HCT116 (cell line): Measurements from ENCODE around the gene ZNF316. TPM values are rescaled to one million over a fixed set of nuclear protein-coding genes. Genes with fewer than 3 reads are reported as not detected.

Experiments used
- ATAC-seq: fragments of 200-7000 bp; cut with Tn5 transposase; 2 replicates; pipeline ENCODE4 v1.9.1; 2020; ENCODE audit warnings: mild to moderate bottlenecking, moderate library complexity
- BruUV-seq: library from RNA; stranded (reverse); fragments of 400-500 nt; replicated peaks from 2 replicates; lab custom pipeline; 2021; lab: Mats Ljungman, UMichigan
- CTCF ChIA-PET: fragments of 300-600 bp; sonication (Branson Sonifier 250); formaldehyde crosslinking; loops from one replicate; lab custom pipeline; 2021; ENCODE audit warnings: antibody characterized with exemption; lab: Charles Lee
- POLR2A ChIA-PET: fragments of 300-600, 350-600 bp; sonication (Branson Sonifier 250); formaldehyde crosslinking; loops from one replicate; lab custom pipeline; 2021; ENCODE audit warnings: antibody characterized with exemption; lab: Charles Lee
- RAD21 ChIA-PET, 2 experiments: fragments of 300-600 bp; sonication (Branson Sonifier 250); formaldehyde crosslinking; loops; one replicate each; lab custom pipeline; 2023; ENCODE audit warnings: low total read pairs in 2 of 2; ENCODE audit not compliant: uncharacterized antibody in 2 of 2, unreplicated experiment in 2 of 2, low non-redundant PET in 1 of 2; lab: Charles Lee
- DNase-seq: peaks from one replicate; pipeline ENCODE4 v3.0.0-alpha.2; 2010; ENCODE audit warnings: low read depth, low spot score
- H2AFZ ChIP-seq: fragments of 200-600 bp; shearing (Covaris generic), sonication (generic); 2 replicates; pipeline ENCODE4 v1.6.1; 2017; ENCODE audit warnings: low read depth, mixed run types, mixed read lengths, antibody characterized with exemption, low read length; ENCODE audit not compliant: poor library complexity, severe bottlenecking
- H3K27ac ChIP-seq: 2 replicates; pipeline ENCODE4 v1.5.1; 2012; ENCODE audit warnings: low read depth, low read length
- H3K27me3 ChIP-seq: fragments of 200-600 bp; sonication (generic); 2 replicates; pipeline ENCODE4 v1.6.1; 2016; ENCODE audit warnings: mixed run types, low read length, mixed read lengths; ENCODE audit not compliant: insufficient read depth
- H3K36me3 ChIP-seq, 2 experiments: fragments of 200-500 bp in 1 of 2; fragments of 200-600 bp in 1 of 2; sonication (Bioruptor generic) in 1 of 2; sonication (generic) in 1 of 2; 2 replicates each; pipeline versions ENCODE4 v1.5.1 to v1.6.1; 2014 to 2016; ENCODE audit warnings: low read length in 2 of 2, inconsistent platforms in 1 of 2, mixed read lengths in 1 of 2, mixed run types in 1 of 2; ENCODE audit not compliant: insufficient read depth in 2 of 2, control insufficient read depth in 1 of 2
- H3K4me1 ChIP-seq, 2 experiments: fragments of 200-600 bp in 1 of 2; sonication (generic) in 1 of 2; 2 replicates each; pipeline versions ENCODE4 v1.5.1 to v1.6.1; 2012 to 2017; ENCODE audit warnings: low read length in 2 of 2, inconsistent platforms in 1 of 2, mild to moderate bottlenecking in 1 of 2, mixed read lengths in 1 of 2, mixed run types in 1 of 2, moderate library complexity in 1 of 2; ENCODE audit not compliant: insufficient read depth in 2 of 2, control insufficient read depth in 1 of 2
- H3K4me2 ChIP-seq: fragments of 200-600 bp; sonication (generic); 2 replicates; pipeline ENCODE4 v1.6.1; 2017; ENCODE audit warnings: mixed run types, low read length, mixed read lengths
- H3K4me3 ChIP-seq, 2 experiments: fragments of 200-600 bp in 1 of 2; sonication (generic) in 1 of 2; replicated peaks in 1 of 2; 2 replicates each; pipeline ENCODE4 v1.5.1; 2011 to 2016; ENCODE audit warnings: low read length in 2 of 2, control low read depth in 1 of 2, low read depth in 1 of 2, mild to moderate bottlenecking in 1 of 2, mixed read lengths in 1 of 2, mixed run types in 1 of 2
- H3K79me2 ChIP-seq: fragments of 200-600 bp; sonication (generic); 2 replicates; pipeline ENCODE4 v1.6.1; 2017; ENCODE audit warnings: mild to moderate bottlenecking, mixed run types, low read length, moderate library complexity, mixed read lengths; ENCODE audit not compliant: insufficient read depth
- H3K9ac ChIP-seq: fragments of 200-600 bp; sonication (generic); 2 replicates; pipeline ENCODE4 v1.6.1; 2016; ENCODE audit warnings: low read length, mixed read lengths
- H3K9me2 ChIP-seq: fragments of 200-600 bp; sonication (generic), shearing (Covaris generic); 2 replicates; pipeline ENCODE4 v1.6.1; 2017; ENCODE audit warnings: mixed run types, mild to moderate bottlenecking, moderate library complexity; ENCODE audit not compliant: insufficient read depth
- H3K9me3 ChIP-seq, 2 experiments: fragments of 200-500 bp in 1 of 2; fragments of 200-600 bp in 1 of 2; sonication (Bioruptor generic) in 1 of 2; sonication (generic) in 1 of 2; 2 replicates each; pipeline ENCODE4 v1.6.1; 2014 to 2017; ENCODE audit warnings: low read length in 2 of 2, mixed read lengths in 2 of 2, inconsistent platforms in 1 of 2, low read depth in 1 of 2, mild to moderate bottlenecking in 1 of 2, mixed run types in 1 of 2, moderate library complexity in 1 of 2; ENCODE audit not compliant: control insufficient read depth in 1 of 2, insufficient read depth in 1 of 2
- H4K20me1 ChIP-seq: fragments of 200-600 bp; sonication (generic), shearing (Covaris generic); 2 replicates; pipeline ENCODE4 v1.6.1; 2017; ENCODE audit warnings: mixed run types, mild to moderate bottlenecking, moderate library complexity; ENCODE audit not compliant: insufficient read depth
- CBX3 ChIP-seq: IDR thresholded peaks from 2 replicates; pipeline ENCODE4 v1.6.1; 2012; ENCODE audit warnings: low read depth
- CEBPB ChIP-seq: IDR thresholded peaks from 2 replicates; pipeline ENCODE4 v1.6.1; 2012; ENCODE audit warnings: low read depth
- CTCF ChIP-seq, 3 experiments: fragments of 200-600 bp in 1 of 3; sonication (generic) in 1 of 3; IDR thresholded peaks in 2 of 3; conservative IDR thresholded peaks in 1 of 3; 2 replicates each; pipeline ENCODE4 v1.5.1; 2012 to 2017; ENCODE audit warnings: low read depth in 2 of 3, low read length in 2 of 3, antibody characterized with exemption in 1 of 3, borderline replicate concordance in 1 of 3, control low read depth in 1 of 3, mild to moderate bottlenecking in 1 of 3, mixed read lengths in 1 of 3, mixed run types in 1 of 3, moderate library complexity in 1 of 3; ENCODE audit not compliant: insufficient read depth in 1 of 3
- EGR1 ChIP-seq: IDR thresholded peaks from 2 replicates; pipeline ENCODE4 v1.6.1; 2012; ENCODE audit warnings: low read depth
- EZH2 ChIP-seq: fragments of 200-600 bp; sonication (generic); IDR thresholded peaks from 2 replicates; pipeline ENCODE4 v1.6.1; 2017; ENCODE audit warnings: antibody characterized with exemption, mixed run types
- JUND ChIP-seq: IDR thresholded peaks from 2 replicates; pipeline ENCODE4 v1.6.1; 2012
- MAX ChIP-seq: IDR thresholded peaks from 2 replicates; pipeline ENCODE4 v1.6.1; 2012
- POLR2A ChIP-seq: IDR thresholded peaks from 2 replicates; pipeline ENCODE4 v1.7.0; 2011; ENCODE audit warnings: borderline replicate concordance; ENCODE audit not compliant: insufficient read depth, insufficient read length; ENCODE audit errors: extremely low read depth
- POLR2AphosphoS5 ChIP-seq: IDR thresholded peaks from 2 replicates; pipeline ENCODE4 v1.6.1; 2011; ENCODE audit warnings: mild to moderate bottlenecking, low read depth, low read length, moderate library complexity
- RAD21 ChIP-seq: IDR thresholded peaks from 2 replicates; pipeline ENCODE4 v1.6.1; 2012; ENCODE audit warnings: low read depth, mild to moderate bottlenecking
- REST ChIP-seq: IDR thresholded peaks from 2 replicates; pipeline ENCODE4 v1.6.1; 2012; ENCODE audit warnings: low read depth
- SIN3A ChIP-seq: IDR thresholded peaks from 2 replicates; pipeline ENCODE4 v1.6.1; 2012; ENCODE audit warnings: low read depth
- SP1 ChIP-seq: IDR thresholded peaks from 2 replicates; pipeline ENCODE4 v1.6.1; 2012; ENCODE audit warnings: low read depth
- YY1 ChIP-seq: IDR thresholded peaks from 2 replicates; pipeline ENCODE4 v1.6.1; 2011; ENCODE audit warnings: low read length, low read depth, moderate library complexity, mild to moderate bottlenecking; ENCODE audit not compliant: insufficient replicate concordance; ENCODE audit errors: extremely low read depth
- intact Hi-C: fragments of 100-400 bp; cut with micrococcal nuclease; formaldehyde crosslinking; loops from 2 replicates; pipeline ENCODE4 v1.10.0; 2022
- total RNA-seq: library from RNA; stranded (reverse); gene quantifications from one replicate; pipeline ENCODE4 v1.2.1, GENCODE V29; 2021; ENCODE audit not compliant: unreplicated experiment
- TF ChIP-seq, protein P1 (sequence below): IDR thresholded peaks from 2 replicates; pipeline ENCODE4 v1.6.1; 2012

ZNF316 gene
- total RNA-seq, 1 experiment from 2014 or later: 25.0 TPM

DNA sequence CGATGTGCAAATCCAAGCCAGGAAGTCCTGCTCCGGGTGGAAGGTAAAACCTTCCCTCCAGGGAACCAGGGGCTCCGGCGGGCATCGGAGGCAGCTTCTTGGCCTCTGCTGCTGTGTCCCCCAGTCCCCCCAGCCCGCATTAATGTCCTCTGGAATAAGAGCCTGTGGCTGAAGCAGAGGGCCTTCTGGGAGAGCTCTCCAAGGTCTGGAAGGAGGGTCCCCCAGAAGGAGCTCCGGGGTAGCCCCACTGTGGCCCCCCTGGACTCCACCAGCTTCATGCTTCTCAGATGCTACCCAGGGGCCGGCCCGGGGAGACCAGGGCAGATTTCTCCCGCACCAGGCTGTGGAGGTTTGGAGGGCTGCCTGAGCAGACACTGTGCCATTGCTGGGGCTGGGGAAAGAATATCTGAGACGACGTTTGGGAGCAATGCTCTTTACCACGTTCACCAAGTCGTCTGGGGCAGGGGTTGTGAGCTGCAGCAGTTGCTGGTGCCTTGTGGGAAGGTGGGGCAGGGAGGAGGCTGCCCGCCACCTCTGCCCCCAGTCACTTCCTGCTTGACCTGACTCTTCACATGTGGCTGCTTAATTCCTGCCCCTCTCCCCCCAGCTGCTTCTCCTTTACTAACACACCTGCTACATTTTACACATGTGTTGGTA, 13.4 kb upstream of the ZNF316 start:
- no peaks in the 10 kb centered on the region for H3K4me1 ChIP-seq
- H2AFZ ChIP-seq: no peak overlapping the region
- H3K9ac ChIP-seq: no peak overlapping the region
- BruUV-seq: no TSS peak
- H3K9me2 ChIP-seq: no peaks in the 10 kb centered on the region
- H3K4me2 ChIP-seq: no peak overlapping the region
- ChIA-PET POLR2A (no interaction called here), RAD21 (no interaction called here), CTCF (no interaction called here)
- peaks cover 3% of the 10 kb centered on the region; the same call in 1 of the 2 replicates for H3K27me3 ChIP-seq
- ATAC-seq (no peak), DNase-seq (no peak)
- H3K36me3 ChIP-seq: no peaks in the 10 kb centered on the region
- no peaks in the 10 kb centered on the region for H4K20me1 ChIP-seq
- H3K4me3 ChIP-seq: no peak overlapping the region
- H3K27ac ChIP-seq: no peak overlapping the region
- intact Hi-C loops: no loop called here
- no peaks in the 10 kb centered on the region for H3K79me2 ChIP-seq
- H3K9me3 ChIP-seq: no peaks in the 10 kb centered on the region
- no peak for TF ChIP-seq POLR2A
- no peak for TF ChIP-seq EGR1
- no peak for TF ChIP-seq JUND
- TF ChIP-seq CBX3: no peak
- TF ChIP-seq EZH2: no peak
- no peak for TF ChIP-seq CEBPB
- TF ChIP-seq POLR2AphosphoS5: no peak
- no peak for TF ChIP-seq SIN3A
- TF ChIP-seq MAX: no peak
- TF ChIP-seq YY1: no peak
- no peak for TF ChIP-seq SP1
- TF ChIP-seq RAD21: no peak
- TF ChIP-seq, protein P1, sequence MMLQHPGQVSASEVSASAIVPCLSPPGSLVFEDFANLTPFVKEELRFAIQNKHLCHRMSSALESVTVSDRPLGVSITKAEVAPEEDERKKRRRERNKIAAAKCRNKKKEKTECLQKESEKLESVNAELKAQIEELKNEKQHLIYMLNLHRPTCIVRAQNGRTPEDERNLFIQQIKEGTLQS: no peak
- TF ChIP-seq CTCF (IDR thresholded peaks at IDR 0.05 in 2 of 3, conservative IDR thresholded peaks at IDR 0.05 in 1 of 3; ENCODE audit: borderline replicate concordance in 1 of 3, insufficient read depth in 1 of 3, low read depth in 2 of 3, low read length in 2 of 3): no peak
- no peak for TF ChIP-seq REST
